ENCODE data around the gene CLPSL2.

Gene CLPSL2

DNA sequence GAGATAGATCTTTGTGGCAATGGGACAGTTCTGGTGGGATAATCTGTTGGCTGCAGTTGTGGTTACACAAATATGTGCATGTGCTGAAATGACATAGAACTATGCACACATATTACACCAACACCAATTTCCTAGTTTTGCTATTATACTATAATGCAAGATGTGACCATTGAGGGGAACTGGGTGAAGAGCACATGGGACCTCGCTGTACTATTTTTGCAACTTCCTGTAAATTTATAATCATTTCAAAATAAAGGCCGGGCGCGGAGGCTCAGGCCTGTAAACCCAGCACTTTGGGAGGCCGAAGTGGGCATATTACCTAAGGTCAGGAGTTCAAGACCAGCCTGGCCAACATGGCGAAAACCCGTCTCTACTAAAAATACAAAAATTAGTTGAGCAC is 30.9 kb upstream of the CLPSL2 start:
- DNase-seq (ENCODE audit: extremely low read depth in 1 of 2, low read depth in 1 of 2): no peak

GRCh38 chr6:35746516-35746915 is 29.9 kb upstream of the CLPSL2 start:
- DNase-seq (ENCODE audit: extremely low read depth in 1 of 2, low read depth in 1 of 2): no peak

DNA sequence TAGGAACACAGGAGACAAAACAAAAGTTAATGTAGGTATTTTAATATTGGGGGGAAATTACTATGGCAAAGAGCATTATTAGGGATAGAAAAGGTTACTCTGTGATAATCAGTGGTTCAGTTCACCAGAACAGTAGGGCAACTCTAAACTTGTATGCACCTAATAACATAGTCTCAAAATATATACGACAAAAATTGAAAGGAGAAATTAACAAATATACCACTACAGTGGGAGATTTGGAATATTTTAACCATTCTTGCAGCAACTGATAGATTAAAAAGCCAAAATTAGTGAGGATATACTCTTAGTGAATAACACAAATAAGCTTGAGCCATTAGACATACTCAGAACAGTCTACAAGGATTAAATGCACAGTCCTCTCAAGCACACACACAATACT is 28.5 kb upstream of the CLPSL2 start:
- no peak for DNase-seq (ENCODE audit: extremely low read depth in 1 of 2, low read depth in 1 of 2)

DNA sequence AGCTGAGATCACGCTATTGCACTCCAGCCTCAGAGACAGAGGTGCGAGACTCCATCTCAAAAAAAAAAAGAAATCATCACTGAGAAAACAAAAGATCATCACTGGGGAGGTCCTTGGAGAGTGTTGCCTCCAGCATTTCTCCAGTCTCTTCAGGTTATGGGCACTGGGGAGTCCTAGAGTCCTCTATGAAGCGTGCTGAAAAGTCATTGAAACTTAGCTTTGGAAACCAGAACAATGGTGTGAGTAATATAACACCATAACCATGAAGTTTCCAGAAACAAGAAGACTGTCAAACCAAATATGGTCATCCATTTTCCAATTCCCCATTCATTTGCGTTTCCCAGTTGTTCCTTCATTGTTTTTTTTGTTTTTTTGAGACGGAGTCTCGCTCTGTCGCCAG is 25.8 kb upstream of the CLPSL2 start:
- no peak for DNase-seq (ENCODE audit: extremely low read depth in 1 of 2, low read depth in 1 of 2)

DNA sequence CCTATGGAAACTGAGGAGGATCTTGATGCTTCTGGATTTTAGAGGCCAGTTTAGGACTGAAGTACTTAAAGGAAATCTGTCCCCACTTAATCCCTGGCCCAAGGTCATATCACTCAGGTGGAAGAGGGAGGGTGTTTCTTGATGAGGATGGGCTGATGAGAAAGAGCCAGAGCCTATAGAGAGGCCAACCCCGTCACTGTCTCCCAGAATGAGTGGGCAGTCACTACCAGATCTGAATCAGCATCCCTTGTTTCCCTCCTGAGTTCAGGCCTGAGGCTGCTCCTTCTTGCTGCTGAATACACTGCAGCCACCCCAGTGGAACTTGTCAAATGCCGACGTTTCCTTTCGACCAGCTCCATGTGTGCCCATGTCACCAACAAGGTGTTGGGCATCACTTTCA is 24.8 kb upstream of the CLPSL2 start:
- DNase-seq (ENCODE audit: extremely low read depth in 1 of 2, low read depth in 1 of 2): peak in 1 of 2 donors; percentile 39

DNA sequence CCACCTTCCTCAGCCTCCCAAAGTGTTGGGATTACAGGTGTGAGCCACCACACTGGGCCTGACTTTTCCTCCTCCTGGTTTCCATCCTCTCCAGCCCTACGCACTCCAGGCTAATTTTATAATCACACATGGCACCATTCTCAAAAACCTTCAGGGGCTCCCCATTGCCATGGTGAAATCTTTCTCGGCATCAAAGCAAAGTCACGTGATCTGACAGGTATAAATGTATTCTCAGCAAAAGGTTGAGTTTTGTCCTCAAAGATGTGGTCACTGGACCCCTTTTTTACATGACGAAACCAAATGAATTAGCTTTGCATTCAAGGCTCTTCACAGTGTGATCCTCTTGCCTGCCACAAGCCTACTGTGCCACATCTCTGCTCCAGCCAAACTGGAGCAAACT is 24.1 kb upstream of the CLPSL2 start:
- DNase-seq (ENCODE audit: extremely low read depth in 1 of 2, low read depth in 1 of 2): no peak

DNA sequence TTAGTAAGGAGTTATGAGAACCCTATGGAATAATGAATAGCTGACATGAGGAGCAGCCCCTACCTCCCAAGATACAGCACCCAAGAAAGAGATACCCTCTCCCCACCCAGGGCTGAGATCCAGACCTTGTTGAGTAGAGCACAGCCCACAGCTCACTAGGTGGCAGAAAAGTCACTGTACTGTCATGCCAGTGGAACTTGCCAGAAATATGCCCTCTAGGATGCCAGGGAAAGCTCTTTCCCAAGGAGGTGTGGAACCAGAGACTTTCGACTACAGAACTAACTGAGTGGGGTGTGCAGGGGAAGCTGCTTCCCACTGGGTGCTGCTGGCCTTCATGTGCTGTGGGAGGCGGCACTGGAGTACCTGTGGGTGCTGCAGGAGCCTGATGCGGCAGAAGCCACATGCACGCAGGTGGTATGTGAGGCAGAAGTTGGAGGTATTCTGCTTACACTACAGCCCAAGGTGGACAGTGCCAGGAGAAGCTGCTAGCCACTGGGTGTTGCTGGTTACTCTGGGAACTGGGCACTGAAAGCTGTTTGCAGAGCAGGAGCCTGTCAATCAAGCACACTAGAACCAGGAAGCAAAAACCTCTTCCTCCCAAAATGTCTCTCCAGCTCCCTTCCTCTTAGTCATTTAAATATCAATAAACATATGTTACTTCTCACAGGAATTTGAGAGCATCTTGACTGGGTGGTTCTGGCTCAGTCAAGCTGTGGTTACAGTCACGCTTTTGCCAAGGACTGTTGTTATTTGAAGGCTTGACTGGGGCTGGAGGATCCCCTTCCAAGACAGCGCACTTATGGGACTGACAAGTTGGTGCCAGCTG is 21.7 kb upstream of the CLPSL2 start:
- no peak for DNase-seq (ENCODE audit: extremely low read depth in 1 of 2, low read depth in 1 of 2)

DNA sequence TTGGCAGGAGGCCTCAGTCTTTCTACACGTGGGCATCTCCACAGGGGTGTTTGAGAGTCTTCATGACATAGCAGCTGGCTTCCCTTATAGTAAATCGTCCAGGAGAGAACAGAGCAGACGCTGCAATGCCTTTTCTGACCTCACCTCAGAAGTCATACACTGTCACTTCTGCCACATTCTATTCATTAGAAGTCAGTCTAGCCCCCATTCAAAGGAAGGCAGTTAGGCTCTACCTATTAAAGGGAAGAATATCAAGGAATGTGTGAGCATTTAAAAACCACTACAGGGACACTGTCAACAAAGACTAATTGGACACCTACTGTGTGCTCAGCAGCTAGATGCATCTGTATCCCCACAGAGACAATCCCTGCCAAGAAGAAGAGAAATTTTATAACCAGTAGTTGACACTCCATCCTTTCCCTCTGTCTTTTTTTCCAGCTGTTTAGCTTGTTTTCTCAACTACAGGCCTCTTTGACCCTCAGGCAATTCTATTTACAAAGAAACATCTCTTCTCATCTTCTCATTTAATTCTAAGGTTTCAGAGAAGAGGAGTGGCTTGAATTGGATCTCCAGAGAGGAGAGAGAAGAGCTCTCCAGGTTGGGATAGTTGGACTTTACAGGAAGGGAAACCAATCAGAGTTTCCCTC is 21.0 kb upstream of the CLPSL2 start:
- no peak for DNase-seq (ENCODE audit: extremely low read depth in 1 of 2, low read depth in 1 of 2)

GRCh38 chr6:35757456-35758123 is 18.8 kb upstream of the CLPSL2 start:
- DNase-seq (ENCODE audit: extremely low read depth in 1 of 2, low read depth in 1 of 2): no peak

GRCh38 chr6:35759426-35759825 is 17.0 kb upstream of the CLPSL2 start:
- no peak for DNase-seq (ENCODE audit: extremely low read depth in 1 of 2, low read depth in 1 of 2)

- DNase-seq (ENCODE audit: extremely low read depth in 1 of 2, low read depth in 1 of 2): no peak
Measured at GRCh38 chr6:35765739-35766138, 10.7 kb upstream of the CLPSL2 start.

DNA sequence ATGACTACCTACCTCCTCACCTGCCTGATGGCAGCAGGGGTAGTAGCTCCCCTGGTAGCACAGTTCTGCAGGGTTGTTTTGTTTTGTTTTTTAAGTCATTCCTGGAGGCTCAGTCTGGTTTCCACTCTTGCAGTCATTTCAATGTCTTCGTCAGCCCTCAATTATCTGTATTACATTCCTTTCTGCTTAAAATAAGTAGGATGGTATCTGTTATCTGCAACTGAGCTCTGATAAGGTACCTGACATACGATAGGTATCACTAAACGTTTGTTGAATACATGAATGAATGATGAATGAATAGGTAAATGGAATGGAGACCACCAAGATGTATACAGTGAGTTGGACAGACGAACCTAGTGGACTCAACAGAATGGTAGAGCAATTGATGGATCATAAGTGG is 7.2 kb upstream of the CLPSL2 start:
- DNase-seq (ENCODE audit: extremely low read depth in 1 of 2, low read depth in 1 of 2): no peak

- DNase-seq (ENCODE audit: extremely low read depth in 1 of 2, low read depth in 1 of 2): no peak
Measured at GRCh38 chr6:35771343-35771627, 5.1 kb upstream of the CLPSL2 start.

DNA sequence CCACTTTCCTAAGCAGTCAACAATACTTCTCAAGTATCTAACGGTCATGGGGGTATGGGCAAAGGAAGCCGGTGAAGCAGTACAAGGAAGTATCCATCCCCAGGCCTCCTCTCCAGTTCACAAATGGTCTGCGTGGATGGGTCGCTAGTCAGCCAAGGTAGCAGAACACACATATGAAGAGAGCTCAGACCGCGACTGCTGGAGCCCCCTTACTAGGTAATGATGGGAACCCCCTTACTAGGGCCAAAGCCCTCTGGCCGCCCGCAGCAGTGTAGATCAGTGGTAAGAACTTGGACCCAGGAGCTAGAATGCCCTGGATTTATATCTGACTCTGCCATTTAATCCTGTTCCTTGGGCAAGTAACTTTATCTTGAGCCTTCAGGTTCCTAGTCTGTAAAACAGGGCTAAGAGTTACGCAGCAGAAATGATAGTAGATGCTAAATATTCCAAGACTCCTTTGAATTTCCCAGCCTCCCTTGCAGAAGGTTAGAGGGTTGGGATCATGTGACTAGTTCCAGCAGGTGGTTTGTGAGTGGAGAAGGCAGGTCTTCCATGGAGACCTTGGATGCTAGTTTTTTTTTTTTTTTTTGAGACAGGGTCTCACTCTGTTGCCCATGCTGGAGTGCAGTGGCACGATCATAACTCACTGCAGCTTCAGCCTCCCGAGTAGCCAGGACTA is 2.1 kb upstream of the CLPSL2 start:
- no peak for DNase-seq (ENCODE audit: extremely low read depth in 1 of 2, low read depth in 1 of 2)

DNA sequence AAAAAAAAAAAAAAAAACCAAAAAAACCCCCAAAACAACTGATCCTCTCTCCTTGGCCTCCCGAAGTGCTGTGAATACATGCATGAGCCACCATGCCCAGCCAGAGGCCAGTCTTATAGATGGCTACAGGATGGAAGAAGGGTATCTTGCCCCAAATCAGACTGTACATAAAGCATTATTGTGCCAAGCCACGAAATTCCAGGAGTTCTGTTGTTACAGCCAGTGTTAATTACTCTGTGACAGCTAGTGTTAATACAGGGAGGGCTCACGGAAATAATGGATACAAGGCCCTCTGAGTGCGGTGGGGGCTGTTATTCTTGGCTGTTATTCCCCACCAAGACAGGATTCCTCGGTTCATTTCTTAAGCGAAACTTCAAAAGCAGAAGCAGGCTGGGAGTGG is 1.4 kb upstream of the CLPSL2 start:
- no peak for DNase-seq (ENCODE audit: extremely low read depth in 1 of 2, low read depth in 1 of 2)

DNA sequence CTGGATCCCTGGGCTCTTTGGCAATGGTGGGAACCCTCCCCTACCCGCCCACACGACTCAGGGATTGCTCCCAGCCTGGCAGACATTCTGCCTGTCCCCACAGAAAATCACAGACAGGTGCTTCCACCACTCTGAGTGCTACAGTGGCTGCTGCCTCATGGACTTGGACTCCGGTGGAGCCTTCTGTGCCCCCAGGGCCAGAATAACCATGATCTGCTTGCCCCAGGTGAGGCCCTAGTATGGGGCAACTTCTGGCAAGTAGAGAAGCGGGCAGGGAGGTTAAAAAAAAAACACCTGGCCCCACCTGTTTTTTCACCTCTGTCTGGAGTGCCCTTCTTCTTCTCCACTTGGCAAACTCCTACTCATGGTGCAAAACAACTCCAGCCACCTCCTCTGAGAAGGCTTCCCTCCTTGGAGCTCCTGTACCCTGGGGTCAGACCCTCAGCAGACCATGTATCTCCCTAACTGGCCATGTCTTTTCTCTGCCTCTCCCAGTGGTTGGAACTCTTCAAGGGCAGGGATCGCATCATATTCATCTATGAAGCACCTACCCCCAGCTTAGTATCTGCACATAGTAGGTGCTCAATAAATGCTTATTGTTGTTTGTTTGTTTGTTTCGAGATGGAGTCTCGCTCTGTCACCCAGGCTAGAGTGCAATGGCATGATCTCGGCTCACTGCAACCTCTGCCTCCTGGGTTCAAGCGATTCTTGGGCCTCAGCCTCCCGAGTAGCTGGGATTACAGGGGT is 1.1 kb downstream of the CLPSL2 start:
- no peak for DNase-seq (ENCODE audit: extremely low read depth in 1 of 2, low read depth in 1 of 2)

GRCh38 chr6:35778437-35778836 is 2.0 kb downstream of the CLPSL2 start:
- no peak for DNase-seq (ENCODE audit: extremely low read depth in 1 of 2, low read depth in 1 of 2)

DNA sequence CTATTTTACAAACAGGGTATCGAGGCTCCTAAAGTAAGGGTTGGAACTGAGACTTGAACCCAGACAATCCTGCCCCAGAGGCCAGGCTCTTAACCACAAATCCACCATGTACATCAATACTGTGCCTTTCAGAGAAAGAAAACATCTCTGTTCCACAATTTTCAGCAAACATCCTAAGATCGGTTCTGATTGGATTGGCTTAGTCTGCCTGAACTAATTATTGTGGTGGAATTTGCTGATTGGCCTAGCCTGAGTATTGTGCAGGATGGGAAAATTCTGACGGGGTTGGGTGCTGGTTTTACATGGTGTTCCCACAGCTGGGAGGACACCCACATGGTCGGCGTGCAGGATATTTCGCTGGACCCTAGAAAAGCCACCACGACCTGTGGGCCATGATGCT is 4.3 kb downstream of the CLPSL2 start, which contains the start of gene CLPSL1:
Gene CLPSL1 (plus strand): TSS at position 301 of the 400 bp plus-strand sequence. CDS start 92 bp downstream, at position 393.
- no peak for DNase-seq (ENCODE audit: extremely low read depth in 1 of 2, low read depth in 1 of 2)

DNA sequence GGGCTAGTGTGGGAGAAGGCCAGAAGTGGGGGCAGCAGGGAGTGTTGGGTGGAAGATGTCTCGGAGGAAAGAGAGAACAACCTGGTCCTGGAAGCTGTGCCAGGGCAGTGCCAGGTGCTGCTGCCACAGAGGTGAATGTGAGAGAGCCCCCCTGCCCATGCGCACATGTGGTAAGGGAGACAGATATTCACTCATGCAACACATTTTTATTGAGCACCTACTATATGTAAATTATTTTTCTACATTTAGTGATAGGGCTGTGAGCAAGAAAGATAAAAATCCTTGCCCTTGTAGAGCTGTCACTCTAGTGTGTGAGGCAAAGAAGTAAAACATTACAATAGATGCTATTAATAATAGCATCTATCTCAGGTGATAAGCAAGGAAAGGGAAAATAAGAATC is 4.9 kb downstream of the CLPSL2 start:
- DNase-seq (ENCODE audit: extremely low read depth in 1 of 2, low read depth in 1 of 2): no peak

- DNase-seq (ENCODE audit: extremely low read depth in 1 of 2, low read depth in 1 of 2): no peak
Measured at GRCh38 chr6:35782424-35782823, 6.0 kb downstream of the CLPSL2 start.

- DNase-seq (ENCODE audit: extremely low read depth in 1 of 2, low read depth in 1 of 2): no peak
Measured at GRCh38 chr6:35784200-35784599, 7.8 kb downstream of the CLPSL2 start.
